Epithelial cell of esophagus (primary cell): Measurements from ENCODE around the gene NKAIN2.
"Not testable (repeated sequence)": the region's sequence is repeated elsewhere in the genome, so short reads cannot be mapped to it uniquely, and the experiment has no call there.

Source experiments
- DNase-seq: peaks from one replicate; pipeline ENCODE4 v3.0.0; 2010; ENCODE audit warnings: low read depth
- H3K4me3 ChIP-seq: 2 replicates; pipeline ENCODE4 v1.5.1; 2011; ENCODE audit warnings: mild to moderate bottlenecking, low read length, control low read depth
- TF ChIP-seq, protein P1 (sequence below): IDR thresholded peaks from 2 replicates; pipeline ENCODE4 v1.5.1; 2011; ENCODE audit warnings: low read depth, mild to moderate bottlenecking, low read length, control low read depth, inconsistent platforms; ENCODE audit not compliant: insufficient read depth; ENCODE audit errors: missing control alignments

NKAIN2 gene

DNA sequence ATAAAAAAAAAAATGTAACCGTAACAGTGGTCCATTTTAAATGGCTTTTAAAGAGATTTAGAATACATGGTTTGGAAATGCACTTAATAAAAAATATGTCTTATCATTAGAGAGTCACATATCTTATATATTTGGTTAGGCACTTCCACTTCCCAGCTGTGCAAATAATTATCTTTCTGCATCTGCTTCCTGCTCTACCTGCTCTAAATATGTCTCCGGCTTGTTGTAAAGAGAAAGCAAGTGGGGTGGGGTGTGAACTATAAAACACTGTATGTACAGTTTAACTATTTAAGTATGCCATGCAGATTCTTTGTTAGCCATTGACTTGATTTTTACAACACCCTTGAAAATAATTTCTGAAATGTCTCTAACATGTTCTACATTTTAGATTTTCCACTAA is 106.3 kb downstream of the NKAIN2 start:
- DNase-seq = no peak
- H3K4me3 ChIP-seq = no peak overlapping the region
- TF ChIP-seq, protein P1, sequence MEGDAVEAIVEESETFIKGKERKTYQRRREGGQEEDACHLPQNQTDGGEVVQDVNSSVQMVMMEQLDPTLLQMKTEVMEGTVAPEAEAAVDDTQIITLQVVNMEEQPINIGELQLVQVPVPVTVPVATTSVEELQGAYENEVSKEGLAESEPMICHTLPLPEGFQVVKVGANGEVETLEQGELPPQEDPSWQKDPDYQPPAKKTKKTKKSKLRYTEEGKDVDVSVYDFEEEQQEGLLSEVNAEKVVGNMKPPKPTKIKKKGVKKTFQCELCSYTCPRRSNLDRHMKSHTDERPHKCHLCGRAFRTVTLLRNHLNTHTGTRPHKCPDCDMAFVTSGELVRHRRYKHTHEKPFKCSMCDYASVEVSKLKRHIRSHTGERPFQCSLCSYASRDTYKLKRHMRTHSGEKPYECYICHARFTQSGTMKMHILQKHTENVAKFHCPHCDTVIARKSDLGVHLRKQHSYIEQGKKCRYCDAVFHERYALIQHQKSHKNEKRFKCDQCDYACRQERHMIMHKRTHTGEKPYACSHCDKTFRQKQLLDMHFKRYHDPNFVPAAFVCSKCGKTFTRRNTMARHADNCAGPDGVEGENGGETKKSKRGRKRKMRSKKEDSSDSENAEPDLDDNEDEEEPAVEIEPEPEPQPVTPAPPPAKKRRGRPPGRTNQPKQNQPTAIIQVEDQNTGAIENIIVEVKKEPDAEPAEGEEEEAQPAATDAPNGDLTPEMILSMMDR = no peak

DNA sequence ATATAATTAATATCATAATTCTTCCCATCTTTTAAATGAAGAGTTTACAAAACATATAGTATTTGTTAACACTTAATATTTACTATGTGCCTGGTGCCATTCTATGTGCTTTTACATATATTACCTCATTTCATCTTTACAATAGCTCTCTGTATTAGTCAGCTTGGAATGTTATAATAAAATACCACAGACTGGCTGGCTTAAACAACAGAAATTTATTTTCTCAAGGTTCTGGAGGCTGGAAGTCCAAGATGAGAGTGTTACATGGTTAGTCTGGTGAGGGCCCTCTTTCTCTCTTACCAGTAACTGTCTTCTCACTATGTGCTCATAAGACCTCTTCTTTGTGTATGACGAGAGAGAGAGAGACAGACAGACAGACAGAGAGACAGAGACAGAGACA is 110.2 kb downstream of the NKAIN2 start:
- TF ChIP-seq, protein P1 = no peak
- peak; percentile 13 for DNase-seq
- H3K4me3 ChIP-seq = no peak overlapping the region

DNA sequence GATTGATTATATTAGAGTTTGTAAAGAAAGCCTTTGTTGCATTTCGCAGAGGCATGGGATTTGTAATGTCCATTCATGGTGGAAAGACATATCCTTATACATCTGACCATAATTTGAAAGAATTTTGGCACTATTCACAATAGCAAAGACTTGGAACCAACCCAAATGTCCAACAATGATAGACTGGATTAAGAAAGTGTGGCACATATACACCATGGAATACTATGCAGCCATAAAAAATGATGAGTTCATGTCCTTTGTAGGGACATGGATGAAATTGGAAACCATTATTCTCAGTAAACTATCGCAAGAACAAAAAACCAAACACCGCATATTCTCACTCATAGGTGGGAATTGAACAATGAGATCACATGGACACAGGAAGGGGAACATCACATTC is 119.7 kb downstream of the NKAIN2 start:
- not testable (repeated sequence) for H3K4me3 ChIP-seq, DNase-seq

DNA sequence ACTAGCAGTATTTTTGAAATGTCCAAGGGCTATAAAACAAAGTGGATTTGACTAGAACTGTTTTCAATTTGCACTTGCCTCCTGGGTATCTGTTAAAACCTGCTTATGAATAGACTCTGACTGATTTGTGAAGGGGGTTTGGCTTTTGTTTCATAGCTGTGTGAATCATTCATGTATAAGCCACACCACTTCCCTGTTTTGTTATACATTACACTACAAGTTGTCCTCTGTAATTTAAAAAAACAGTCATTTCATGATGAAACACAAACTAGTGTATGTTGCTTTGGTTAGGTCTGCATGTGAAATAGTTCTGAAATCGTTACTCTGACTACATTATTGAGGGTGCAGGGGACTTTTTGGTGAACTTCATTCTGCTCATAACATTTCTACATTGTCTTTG is 121.7 kb downstream of the NKAIN2 start:
- no peak overlapping the region for H3K4me3 ChIP-seq
- peak; percentile 92 for DNase-seq
- TF ChIP-seq, protein P1 = no peak

DNA sequence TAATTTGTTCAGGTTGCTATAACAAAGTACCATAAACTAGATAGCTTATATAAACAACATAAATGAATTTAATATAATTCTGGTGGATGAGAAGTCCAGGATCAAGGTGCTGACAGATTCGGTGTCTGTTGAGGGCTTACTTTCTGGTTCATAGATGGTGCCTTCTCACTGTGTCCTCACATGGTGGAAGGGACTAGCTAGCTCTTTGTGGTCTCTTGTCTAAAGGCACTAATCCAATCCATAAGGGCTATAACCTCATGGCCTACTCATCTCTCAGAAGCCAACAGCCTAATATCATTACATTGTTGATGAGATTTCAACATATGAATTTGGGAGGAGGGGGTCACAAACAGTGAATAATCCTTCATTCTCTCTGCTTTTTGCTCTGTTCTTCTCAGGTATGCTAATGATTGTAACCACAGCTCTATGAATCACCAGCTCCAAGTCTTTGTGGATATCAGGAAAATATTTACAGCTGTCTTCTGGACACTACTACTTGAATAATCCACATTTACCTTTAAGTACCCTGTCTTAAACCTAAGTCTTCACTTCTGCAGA is 122.3 kb downstream of the NKAIN2 start:
- TF ChIP-seq, protein P1 = no peak
- DNase-seq = peak; percentile 68
- no peak overlapping the region for H3K4me3 ChIP-seq

DNA sequence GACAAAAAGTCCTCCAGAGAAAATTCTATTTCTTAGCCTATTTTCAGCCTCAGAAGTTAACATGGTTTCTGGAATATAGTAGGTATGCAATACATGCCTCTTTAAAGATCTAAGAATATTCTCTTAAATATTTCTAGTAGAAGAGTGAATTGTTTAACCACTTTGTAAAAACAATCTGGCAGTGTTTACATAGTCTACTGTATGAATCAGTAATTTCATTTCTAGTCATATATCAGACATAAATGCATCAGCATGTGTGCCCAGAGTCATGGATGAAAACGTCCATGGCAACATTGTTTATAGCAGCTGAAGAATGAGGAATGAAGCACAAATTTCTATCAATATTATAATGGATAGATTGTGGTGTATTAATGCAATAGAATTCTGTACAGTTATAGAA is 124.9 kb downstream of the NKAIN2 start:
- TF ChIP-seq, protein P1 = no peak
- H3K4me3 ChIP-seq = no peak overlapping the region
- DNase-seq = peak; percentile 2

DNA sequence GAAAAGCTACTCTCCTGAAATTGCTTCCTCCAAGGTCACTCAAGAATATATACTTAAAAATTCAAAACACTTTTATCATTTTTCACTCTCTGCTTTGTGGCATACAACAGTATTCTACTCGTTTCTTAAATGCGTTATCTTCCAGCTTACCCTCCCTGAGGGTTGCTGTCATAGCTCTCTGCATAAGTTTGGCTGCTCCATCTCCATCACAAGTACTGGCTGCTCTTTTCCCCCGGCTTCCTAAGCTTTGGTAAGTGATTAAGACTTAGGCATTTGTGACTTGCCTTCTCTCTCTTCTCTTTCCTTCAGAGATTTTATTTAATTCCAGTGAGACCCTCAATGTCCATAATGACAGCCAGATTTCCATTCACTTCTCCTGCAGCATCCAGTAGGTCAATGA is 128.3 kb downstream of the NKAIN2 start:
- TF ChIP-seq, protein P1 = no peak
- no peak for DNase-seq
- no peak overlapping the region for H3K4me3 ChIP-seq

DNA sequence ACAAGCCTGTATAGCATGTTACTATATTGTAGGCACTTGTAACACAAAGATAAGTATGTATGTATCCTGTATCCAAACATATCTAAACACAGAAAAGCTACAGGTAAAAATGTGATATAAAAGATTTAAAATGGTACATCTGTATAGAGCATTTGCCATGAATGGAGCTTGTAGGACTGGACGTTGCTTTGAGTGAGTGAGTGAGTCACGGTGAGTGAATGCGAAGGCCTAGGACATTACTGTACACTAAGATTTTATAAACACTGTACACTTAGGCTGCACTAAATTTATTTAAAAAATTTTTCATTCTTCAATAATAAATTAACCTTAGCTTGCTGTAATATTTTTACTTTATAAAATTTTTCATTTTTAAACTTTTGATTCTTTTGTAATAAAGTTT is 136.9 kb downstream of the NKAIN2 start:
- H3K4me3 ChIP-seq = no peak overlapping the region
- TF ChIP-seq, protein P1 = no peak
- DNase-seq = peak; percentile 27
